Measurements from ENCODE around the gene LSP1. TPM values are rescaled to one million over a fixed set of nuclear protein-coding genes. Genes with fewer than 3 reads are reported as not detected.

Gene LSP1
- total and polyA plus RNA-seq, 2 of the 4 experiments (the other 2 are of a cell fraction): not detected

DNA sequence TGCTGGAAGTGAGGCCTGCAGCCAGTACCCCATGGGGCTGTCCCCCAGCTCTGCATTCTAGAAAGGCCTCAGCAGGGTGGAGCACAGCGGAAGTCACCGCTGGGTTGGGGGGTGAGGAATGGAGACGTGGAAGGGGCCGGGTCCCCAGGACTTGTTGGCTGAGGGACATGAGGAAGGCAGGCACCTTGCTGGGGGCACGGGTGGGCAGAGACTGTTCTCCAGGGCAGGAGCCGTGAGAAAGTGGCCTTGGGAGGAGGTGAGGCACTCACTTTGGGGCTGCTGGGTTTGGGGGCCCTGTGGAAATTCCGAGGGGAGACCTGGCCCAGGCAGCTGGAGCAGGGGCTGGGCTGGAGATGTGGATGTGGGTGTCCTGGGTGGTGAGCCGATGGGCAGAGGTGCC is 9.1 kb upstream of the LSP1 start:
- dilution Hi-C loops (cut with HindIII; ENCODE audit: low sequenced_read_pairs, unreplicated experiment) (no loop called here), intact Hi-C loops (cut with micrococcal nuclease) (no loop called here), in situ Hi-C loops (cut with MboI; ENCODE audit: low sequenced_read_pairs) (no loop called here)
- H2AFZ ChIP-seq (replicated peaks; ENCODE audit: low read length, poor library complexity): no peak overlapping the region
- ChIA-PET CTCF (no interaction called here), POLR2A (ENCODE audit: unreplicated experiment) (no interaction called here)
- H4K8ac ChIP-seq (ENCODE audit: low read depth in 2 of 2, low read length in 2 of 2): no peak overlapping the region
- H3K27ac ChIP-seq (ENCODE audit: insufficient read depth, low read length): no peak overlapping the region
- no peaks in the 10 kb centered on the region for H3K36me3 ChIP-seq (ENCODE audit: control insufficient read depth, insufficient read depth, low read length)
- no peak overlapping the region for H3K23ac ChIP-seq (ENCODE audit: low read depth, low read length)
- H2BK15ac ChIP-seq (ENCODE audit: low read depth, low read length): no peak overlapping the region
- H2AK9ac ChIP-seq (replicated peaks; ENCODE audit: low read depth, low read length, poor library complexity): no peak overlapping the region
- no peaks in the 10 kb centered on the region for H4K20me1 ChIP-seq (ENCODE audit: insufficient read depth, low read length)
- 60% methylated on average over 7 of the region's 8 CpGs; no CpG with 5 or more reads in 1 of the 2 experiments for WGBS, 2 experiments (ENCODE audit: extremely low coverage in 2 of 2, insufficient read length in 1 of 2)
- no peak overlapping the region for H3K56ac ChIP-seq (ENCODE audit: extremely low read depth, insufficient read depth, low read length)
- H2BK120ac ChIP-seq (ENCODE audit: low read depth, low read length): no peak overlapping the region
- ATAC-seq (ENCODE audit: low read depth) (no peak), DNase-seq (no peak)
- peaks cover 42% of the 10 kb centered on the region for H3K27me3 ChIP-seq (ENCODE audit: control insufficient read depth, insufficient read depth, low read length)
- no peak for TF ChIP-seq RCOR1 (IDR thresholded peaks at IDR 0.05; ENCODE audit: insufficient replicate concordance, low read length)
- no peak for TF ChIP-seq NFE2L2 (IDR thresholded peaks at IDR 0.05; ENCODE audit: low read depth, low read length)
- TF ChIP-seq BHLHE40 (IDR thresholded peaks at IDR 0.05; ENCODE audit: low read depth, low read length): no peak
- TF ChIP-seq SMC3 (IDR thresholded peaks at IDR 0.05; ENCODE audit: low read depth, low read length): no peak
- no peak for TF ChIP-seq FOS (IDR thresholded peaks at IDR 0.05; ENCODE audit: low read depth, low read length)
- TF ChIP-seq POLR2A (IDR thresholded peaks at IDR 0.05; ENCODE audit: low read depth, low read length): no peak
- TF ChIP-seq, protein P1, sequence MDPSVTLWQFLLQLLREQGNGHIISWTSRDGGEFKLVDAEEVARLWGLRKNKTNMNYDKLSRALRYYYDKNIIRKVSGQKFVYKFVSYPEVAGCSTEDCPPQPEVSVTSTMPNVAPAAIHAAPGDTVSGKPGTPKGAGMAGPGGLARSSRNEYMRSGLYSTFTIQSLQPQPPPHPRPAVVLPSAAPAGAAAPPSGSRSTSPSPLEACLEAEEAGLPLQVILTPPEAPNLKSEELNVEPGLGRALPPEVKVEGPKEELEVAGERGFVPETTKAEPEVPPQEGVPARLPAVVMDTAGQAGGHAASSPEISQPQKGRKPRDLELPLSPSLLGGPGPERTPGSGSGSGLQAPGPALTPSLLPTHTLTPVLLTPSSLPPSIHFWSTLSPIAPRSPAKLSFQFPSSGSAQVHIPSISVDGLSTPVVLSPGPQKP (IDR thresholded peaks at IDR 0.05; ENCODE audit: borderline replicate concordance, low read depth, low read length): no peak
- TF ChIP-seq RFX5 (IDR thresholded peaks at IDR 0.05; ENCODE audit: low read depth, low read length): no peak
- TF ChIP-seq CEBPB (IDR thresholded peaks at IDR 0.05; ENCODE audit: low read depth, low read length): no peak
- no peak for TF ChIP-seq CHD1 (IDR thresholded peaks at IDR 0.05; ENCODE audit: low read depth, low read length)
- TF ChIP-seq MXI1 (IDR thresholded peaks at IDR 0.05; ENCODE audit: borderline replicate concordance, low read depth, low read length): no peak
- TF ChIP-seq, protein P2, sequence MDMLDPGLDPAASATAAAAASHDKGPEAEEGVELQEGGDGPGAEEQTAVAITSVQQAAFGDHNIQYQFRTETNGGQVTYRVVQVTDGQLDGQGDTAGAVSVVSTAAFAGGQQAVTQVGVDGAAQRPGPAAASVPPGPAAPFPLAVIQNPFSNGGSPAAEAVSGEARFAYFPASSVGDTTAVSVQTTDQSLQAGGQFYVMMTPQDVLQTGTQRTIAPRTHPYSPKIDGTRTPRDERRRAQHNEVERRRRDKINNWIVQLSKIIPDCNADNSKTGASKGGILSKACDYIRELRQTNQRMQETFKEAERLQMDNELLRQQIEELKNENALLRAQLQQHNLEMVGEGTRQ (IDR thresholded peaks at IDR 0.05; ENCODE audit: low read depth, low read length): no peak
- no peak overlapping the region for H3K4me2 ChIP-seq (ENCODE audit: low read depth, low read length)
- no peaks in the 10 kb centered on the region for H3K4me1 ChIP-seq (ENCODE audit: control insufficient read depth, insufficient read depth, low read length)
- BruUV-seq (replicated peaks): no TSS peak
- no peaks in the 10 kb centered on the region for H3K9me3 ChIP-seq (ENCODE audit: control insufficient read depth, insufficient read depth, low read length)
- no peak overlapping the region for H4K91ac ChIP-seq (ENCODE audit: insufficient read depth, low read depth, low read length)
- H4K5ac ChIP-seq (ENCODE audit: low read depth, low read length): no peak overlapping the region
- H3K4ac ChIP-seq (ENCODE audit: low read depth, low read length): no peak overlapping the region
- H3K79me1 ChIP-seq (ENCODE audit: low read depth in 1 of 2, low read length in 2 of 2): no peaks in the 10 kb centered on the region
- no peak overlapping the region for H3K18ac ChIP-seq (ENCODE audit: low read depth, low read length)
- no peak overlapping the region for H3K14ac ChIP-seq (replicated peaks; ENCODE audit: low read depth, low read length)
- no peak overlapping the region for H3K9ac ChIP-seq (ENCODE audit: low read depth, low read length)
- no peak overlapping the region for H2AK5ac ChIP-seq (ENCODE audit: low read depth, low read length)
- no peaks in the 10 kb centered on the region for H3K9me1 ChIP-seq (ENCODE audit: insufficient read depth, low read length)
- no peak overlapping the region for H2BK20ac ChIP-seq (ENCODE audit: low read depth, low read length)
- H2BK5ac ChIP-seq (ENCODE audit: low read depth, low read length, poor library complexity, severe bottlenecking): no peak overlapping the region
- no peak overlapping the region for H3K4me3 ChIP-seq (ENCODE audit: insufficient read depth, low read depth, low read length)
